ENCODE results near the gene CDH22.

CDH22 gene, protein sequence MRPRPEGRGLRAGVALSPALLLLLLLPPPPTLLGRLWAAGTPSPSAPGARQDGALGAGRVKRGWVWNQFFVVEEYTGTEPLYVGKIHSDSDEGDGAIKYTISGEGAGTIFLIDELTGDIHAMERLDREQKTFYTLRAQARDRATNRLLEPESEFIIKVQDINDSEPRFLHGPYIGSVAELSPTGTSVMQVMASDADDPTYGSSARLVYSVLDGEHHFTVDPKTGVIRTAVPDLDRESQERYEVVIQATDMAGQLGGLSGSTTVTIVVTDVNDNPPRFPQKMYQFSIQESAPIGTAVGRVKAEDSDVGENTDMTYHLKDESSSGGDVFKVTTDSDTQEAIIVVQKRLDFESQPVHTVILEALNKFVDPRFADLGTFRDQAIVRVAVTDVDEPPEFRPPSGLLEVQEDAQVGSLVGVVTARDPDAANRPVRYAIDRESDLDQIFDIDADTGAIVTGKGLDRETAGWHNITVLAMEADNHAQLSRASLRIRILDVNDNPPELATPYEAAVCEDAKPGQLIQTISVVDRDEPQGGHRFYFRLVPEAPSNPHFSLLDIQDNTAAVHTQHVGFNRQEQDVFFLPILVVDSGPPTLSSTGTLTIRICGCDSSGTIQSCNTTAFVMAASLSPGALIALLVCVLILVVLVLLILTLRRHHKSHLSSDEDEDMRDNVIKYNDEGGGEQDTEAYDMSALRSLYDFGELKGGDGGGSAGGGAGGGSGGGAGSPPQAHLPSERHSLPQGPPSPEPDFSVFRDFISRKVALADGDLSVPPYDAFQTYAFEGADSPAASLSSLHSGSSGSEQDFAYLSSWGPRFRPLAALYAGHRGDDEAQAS

GRCh38 chr20:46308258-46309157 lies at the start of gene CDH22:
Gene CDH22, minus strand, starts transcription at chr20:46308498. Its CDS starts 57,204 bp downstream, at chr20:46251294.
- peak; percentile 83 for DNase-seq (ENCODE audit: low spot score)

DNA sequence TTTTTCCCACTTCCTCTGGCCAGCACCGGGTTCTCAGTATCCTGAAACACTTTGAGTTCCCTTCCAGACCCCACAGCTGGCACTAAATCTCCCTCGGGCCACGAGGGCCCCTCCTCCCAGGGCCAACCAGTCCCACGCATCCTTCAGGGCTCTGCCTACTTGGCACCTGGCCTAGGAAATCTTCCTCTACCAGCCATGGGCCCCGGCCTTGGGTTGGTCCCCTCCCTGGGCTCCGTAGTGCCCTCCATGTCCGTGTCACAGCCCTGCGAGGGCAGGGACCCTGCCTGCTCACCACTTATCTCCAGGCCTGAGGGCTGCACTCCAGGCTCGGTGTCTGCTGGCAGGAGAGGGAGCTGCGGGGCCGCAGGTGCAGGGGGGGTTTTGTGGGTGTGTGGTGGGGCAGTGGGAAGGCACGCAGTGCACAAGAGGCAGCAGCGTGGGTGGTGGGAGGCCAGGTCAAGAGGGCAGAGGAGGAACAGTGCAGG lies 48.8 kb upstream of the CDH22 start:
- no peak for DNase-seq (ENCODE audit: low spot score)

DNA sequence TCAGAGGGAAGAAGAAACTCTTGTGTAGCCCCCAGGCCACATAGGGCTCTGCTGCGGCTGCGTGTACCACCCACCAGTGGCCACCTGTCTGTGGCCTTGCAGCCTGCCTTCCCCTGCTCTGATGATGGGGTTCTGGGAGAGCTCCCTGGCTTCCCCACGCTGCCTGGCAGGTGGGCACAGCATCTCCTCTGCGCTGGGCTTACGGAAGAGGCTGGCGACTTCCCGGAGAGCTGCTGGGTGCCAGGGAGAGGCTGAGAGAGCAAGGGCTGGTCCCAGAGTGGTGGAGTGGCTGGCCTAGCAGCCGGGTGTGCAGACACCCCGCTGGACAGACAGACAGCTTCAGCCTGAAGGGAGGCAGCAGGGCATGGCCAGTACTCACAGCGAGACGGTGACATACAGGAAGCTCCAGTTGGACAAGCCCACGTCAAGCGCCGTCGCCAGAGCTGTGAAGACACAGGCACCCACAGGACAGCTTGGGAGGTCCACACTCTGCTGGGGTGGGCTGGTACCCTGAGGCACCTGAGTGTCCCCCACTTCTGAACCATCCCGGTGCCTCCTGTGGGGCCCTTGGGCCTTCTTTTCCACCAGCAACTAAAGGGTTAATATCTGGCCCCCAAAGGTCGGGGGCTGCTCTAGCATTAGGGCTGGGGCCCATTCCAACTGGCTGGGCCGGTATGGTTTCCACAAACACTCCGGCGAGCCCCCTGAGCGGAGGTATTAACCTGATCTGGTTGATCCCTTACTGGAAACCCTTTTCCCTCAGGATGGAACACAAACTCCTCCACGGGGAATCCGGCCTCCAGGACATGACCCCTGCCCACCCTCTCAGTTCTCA lies 48.1 kb upstream of the CDH22 start:
- DNase-seq (ENCODE audit: low spot score) = no peak

GRCh38 chr20:46355778-46356177 lies 47.5 kb upstream of the CDH22 start:
- no peak for DNase-seq (ENCODE audit: low spot score)

- no peak for DNase-seq (ENCODE audit: low spot score)
Measured at GRCh38 chr20:46354920-46355654, 46.8 kb upstream of the CDH22 start.

GRCh38 chr20:46354207-46354555 lies 45.9 kb upstream of the CDH22 start:
- DNase-seq (ENCODE audit: low spot score) = no peak

- no peak for DNase-seq (ENCODE audit: low spot score)
Measured at GRCh38 chr20:46353500-46354206, 45.4 kb upstream of the CDH22 start.

DNA sequence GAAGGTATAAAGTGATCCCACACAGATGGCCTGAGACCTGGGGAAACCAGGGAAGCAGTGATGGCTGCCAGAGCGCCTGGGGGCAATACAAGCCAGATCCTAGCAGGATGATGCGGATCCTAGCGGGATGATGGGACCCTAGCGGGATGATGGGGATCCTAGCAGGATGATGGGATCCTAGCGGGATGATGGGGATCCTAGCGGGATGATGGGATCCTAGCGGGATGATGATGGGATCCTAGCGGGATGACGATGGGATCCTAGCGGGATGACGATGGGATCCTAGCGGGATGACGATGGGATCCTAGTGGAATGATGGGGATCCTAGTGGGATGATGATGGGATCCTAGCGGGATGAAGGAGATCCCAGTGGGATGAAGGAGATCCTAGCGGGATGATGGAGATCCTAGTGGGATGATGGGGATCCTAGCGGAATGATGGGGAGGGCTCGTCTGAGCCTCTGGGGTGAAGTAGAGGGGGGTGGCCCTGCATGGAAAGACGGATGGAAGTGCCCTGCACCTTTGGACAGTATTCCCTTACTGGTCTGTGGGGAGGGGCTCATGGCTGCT lies 44.2 kb upstream of the CDH22 start:
- DNase-seq (ENCODE audit: low spot score) = no peak

DNA sequence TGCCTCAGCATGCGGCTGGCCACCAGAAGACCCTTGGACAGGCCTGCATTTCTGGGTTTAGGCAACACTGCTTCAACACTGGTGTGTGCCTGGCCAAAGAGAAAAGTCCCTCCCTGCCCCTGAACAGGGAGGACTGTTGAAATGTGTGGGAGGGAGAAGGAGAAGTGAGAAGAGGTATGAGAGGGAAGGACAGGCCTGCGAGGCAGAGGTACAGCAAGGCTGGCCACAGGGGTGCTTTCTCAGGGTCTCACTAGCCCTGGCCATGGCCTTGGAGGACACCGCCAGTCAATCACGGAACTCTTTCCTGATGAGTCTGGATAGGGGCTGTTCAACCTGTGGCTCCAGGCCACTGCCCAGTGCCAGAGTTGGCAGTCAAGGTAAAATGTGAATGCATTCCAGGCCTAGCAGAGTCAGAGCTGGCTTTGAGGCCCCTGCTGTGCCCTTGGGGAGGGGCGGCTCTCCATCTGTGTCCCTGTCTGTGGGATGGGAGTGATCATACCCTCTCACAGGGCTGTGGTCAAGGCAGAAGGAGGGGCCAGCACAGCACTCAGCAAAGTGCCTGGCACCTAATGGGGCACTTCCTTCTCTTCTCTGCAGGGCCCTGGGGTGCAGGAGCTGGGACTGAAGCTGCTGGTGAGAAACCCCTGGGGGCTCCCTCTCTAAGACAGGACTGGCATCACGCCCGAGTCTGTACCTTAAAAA lies 43.2 kb upstream of the CDH22 start:
- no peak for DNase-seq (ENCODE audit: low spot score)

- no peak for DNase-seq (ENCODE audit: low spot score)
Measured at GRCh38 chr20:46350986-46351267, 42.6 kb upstream of the CDH22 start.

GRCh38 chr20:46350201-46350985 lies 42.1 kb upstream of the CDH22 start:
- peak; percentile 85 for DNase-seq (ENCODE audit: low spot score)

GRCh38 chr20:46349742-46350056 lies 41.4 kb upstream of the CDH22 start:
- DNase-seq (ENCODE audit: low spot score) = no peak

DNA sequence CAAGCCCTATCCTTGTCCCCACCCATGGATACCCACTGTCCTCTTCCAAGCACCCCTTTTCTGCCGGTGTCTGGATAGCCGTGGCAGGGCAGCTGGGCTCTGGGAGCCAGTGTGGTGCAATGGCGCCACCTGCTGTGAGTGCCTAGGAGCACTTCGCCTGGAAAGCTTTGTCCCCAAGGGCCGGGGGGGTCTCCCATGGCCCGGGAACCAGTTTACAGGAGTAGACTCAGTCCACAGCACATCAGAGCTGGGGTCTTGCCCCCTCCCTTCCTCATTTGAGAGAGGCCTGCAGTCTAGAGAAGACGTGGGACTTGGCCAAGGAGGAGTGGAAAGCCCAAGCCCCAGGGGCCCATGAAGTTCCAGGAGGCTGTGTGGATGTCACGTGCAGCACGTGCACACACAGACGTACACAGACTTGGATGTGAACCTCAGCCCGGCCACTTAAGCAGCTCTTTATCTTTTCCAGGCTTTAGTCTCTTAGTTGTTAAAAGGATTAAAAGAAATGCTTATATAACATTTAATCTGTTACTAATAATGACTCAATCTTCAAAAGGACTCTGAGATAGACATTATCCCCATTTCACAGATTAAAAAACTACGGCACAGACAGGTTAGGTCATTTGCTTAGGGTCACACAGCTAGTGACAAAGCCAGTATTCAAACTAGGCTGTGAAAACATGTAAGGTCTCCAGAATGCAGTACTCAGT lies 40.9 kb upstream of the CDH22 start:
- peak; percentile 82 for DNase-seq (ENCODE audit: low spot score)

DNA sequence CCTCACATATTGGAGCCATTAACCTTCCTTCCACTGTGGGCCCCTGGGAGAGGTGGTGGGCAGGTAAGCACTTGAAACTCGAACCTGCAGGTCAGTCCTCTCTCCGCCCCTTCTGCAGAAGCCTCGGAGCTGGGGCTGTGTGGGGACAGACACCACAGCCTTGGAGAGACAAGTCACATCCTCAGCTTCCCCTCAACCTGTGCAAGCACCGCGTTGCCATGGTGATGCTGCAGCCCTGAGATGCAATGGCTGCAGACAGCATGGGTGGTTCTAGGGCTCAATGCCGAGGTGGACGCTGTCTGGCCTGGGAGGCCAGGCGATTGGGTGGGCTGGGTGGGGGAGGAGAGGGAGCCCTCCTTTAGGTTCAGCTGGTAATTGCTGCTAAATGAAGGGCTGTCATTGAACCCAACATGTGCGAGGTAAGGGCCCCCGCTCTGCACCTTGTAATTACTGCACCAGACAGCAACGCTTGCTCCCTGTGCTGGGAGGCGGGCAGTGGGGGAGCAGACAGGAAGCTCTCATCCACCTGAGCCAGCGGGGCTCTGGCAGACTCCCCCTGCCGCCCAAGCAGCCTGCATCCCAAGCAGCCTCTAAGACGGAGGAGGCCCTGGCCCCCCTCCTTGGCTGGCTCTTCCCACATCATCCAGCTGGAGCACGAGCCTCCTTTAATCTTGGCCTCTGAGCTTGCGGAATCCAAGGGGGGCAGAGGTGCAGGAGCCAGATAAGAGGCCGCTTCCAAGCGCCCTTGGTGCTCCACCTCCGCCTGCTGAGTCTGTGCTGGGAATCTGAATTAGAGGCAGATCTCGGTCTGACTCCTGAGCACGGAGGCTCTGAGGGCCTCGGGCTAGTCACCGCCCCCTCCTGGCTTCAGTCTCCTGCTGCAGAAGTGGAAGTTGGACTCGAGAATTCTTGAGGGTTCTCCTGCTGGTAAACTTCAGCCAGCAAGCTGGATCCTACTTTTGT lies 39.8 kb upstream of the CDH22 start:
- peak; percentile 48 for DNase-seq (ENCODE audit: low spot score)

GRCh38 chr20:46346770-46347169 lies 38.5 kb upstream of the CDH22 start:
- no peak for DNase-seq (ENCODE audit: low spot score)

DNA sequence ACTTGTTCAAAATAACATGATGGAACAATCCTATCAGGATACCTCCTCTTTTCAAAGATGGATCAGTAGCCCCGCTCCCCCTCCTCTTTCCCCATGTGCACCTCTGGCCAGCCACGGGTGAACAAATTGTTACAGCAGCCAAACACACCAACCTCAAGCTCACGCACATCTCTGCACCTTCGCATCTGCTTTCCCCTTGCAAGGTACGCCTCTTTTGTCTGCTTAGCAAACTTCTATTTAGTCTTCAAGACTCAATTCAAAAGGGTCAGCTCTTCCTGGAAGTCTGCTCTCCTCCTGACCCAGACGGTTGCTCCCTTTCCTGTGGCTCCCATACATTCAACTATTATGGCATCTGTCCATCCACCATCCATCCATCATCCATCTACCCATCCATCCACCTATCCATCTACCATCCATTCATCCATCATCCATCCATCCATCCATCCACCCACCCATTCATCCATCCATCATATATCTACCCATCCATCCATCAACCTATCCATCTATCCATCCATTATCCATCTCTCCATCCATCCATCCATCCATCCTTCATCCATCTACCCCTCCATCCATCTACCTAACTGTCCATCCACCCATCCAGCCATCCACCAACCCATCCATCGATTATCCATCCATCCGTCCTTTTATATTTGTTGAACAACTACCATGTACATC lies 36.3 kb upstream of the CDH22 start:
- DNase-seq (ENCODE audit: low spot score) = no peak

All from GM03348 (cell line).